T-helper 1 cell treated with Interleukin-12 subunit alpha and Interleukin-12 subunit beta and Interleukin-4 antibody, amounts not matched to agents 30 μg/mL and 1 μg/mL, for 36 hours (primary cell): ENCODE results near the gene SUMO3.

ENCODE experiments used
- H3K27ac Mint-ChIP-seq: one replicate; pipeline ENCODE4 v1.8.0; 2021; ENCODE audit warnings: mild to moderate bottlenecking, mixed read lengths
- H3K27me3 Mint-ChIP-seq: one replicate; pipeline ENCODE4 v1.8.0; 2021; ENCODE audit warnings: low read depth, mixed read lengths
- H3K36me3 Mint-ChIP-seq: one replicate; pipeline ENCODE4 v1.8.0; 2021; ENCODE audit warnings: low read depth, mixed read lengths
- H3K4me1 Mint-ChIP-seq: one replicate; pipeline ENCODE4 v1.8.0; 2021; ENCODE audit warnings: low read depth, mixed read lengths
- H3K4me3 Mint-ChIP-seq: one replicate; pipeline ENCODE4 v1.8.0; 2021; ENCODE audit warnings: mild to moderate bottlenecking, moderate library complexity, mixed read lengths
- H3K9me3 Mint-ChIP-seq: one replicate; pipeline ENCODE4 v1.8.0; 2021; ENCODE audit warnings: mixed read lengths

SUMO3 gene

DNA sequence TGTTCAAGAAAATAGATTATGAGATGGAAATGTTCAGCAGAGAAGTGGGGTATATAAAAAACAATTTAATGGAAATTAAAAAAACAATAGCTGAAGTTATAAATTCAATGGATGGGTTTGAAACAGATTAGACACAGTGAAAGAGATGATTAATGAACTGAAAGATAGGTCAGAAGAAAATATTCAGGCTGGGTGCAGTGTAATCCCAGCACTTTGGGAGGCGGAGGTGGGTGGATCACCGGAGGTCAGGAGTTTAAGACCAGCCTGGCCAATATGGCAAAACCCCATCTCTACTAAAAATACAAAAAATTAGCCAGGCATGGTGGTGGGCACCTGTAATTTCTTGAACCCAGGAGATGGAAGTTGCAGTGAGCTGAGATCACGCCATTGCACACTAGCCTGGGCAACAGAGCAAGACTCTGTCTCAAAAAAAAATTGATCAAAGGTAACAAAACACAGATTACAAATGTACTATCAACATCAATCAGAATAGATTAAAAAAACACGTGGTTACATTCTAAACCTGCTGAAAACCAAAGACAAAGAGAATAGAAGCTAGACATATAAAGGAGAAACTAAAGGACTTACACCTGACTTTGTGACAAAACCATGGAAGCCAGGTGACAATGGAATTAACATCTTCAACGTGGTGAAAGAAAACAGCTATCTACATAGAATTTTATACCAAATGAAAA, 4.8 kb upstream of the SUMO3 start:
- peaks cover 18% of the 10 kb centered on the region for H3K27me3 Mint-ChIP-seq
- H3K4me3 Mint-ChIP-seq, result no peak overlapping the region
- H3K4me1 Mint-ChIP-seq, result no peaks in the 10 kb centered on the region
- H3K27ac Mint-ChIP-seq, result no peak overlapping the region
- H3K9me3 Mint-ChIP-seq, result peaks cover 34% of the 10 kb centered on the region
- H3K36me3 Mint-ChIP-seq, result peaks cover 7% of the 10 kb centered on the region

DNA sequence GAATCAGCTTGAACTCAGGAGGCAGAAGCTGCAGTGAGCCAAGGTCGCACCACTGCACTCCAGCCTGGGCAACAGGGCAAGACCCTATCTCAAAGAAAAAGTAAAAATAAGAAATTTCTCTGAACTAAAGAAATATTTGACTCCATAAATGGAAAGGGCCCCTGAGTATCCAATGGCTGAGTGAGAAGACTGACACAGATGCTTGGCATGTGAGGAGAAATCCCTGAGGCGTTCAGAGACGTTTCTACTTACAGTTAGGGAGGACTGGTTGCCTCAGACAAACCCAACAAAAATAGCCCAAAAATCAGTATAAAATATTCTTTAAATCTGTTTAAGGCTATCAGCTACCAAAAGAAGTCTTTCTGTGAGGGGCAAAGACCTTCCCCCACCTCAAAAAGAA, 3.0 kb upstream of the SUMO3 start:
- no peak overlapping the region for H3K27ac Mint-ChIP-seq
- H3K9me3 Mint-ChIP-seq, result peaks cover 23% of the 10 kb centered on the region
- peaks cover 7% of the 10 kb centered on the region for H3K36me3 Mint-ChIP-seq
- H3K4me1 Mint-ChIP-seq, result peaks cover 4% of the 10 kb centered on the region
- H3K4me3 Mint-ChIP-seq, result no peak overlapping the region
- H3K27me3 Mint-ChIP-seq, result peaks cover 9% of the 10 kb centered on the region

DNA sequence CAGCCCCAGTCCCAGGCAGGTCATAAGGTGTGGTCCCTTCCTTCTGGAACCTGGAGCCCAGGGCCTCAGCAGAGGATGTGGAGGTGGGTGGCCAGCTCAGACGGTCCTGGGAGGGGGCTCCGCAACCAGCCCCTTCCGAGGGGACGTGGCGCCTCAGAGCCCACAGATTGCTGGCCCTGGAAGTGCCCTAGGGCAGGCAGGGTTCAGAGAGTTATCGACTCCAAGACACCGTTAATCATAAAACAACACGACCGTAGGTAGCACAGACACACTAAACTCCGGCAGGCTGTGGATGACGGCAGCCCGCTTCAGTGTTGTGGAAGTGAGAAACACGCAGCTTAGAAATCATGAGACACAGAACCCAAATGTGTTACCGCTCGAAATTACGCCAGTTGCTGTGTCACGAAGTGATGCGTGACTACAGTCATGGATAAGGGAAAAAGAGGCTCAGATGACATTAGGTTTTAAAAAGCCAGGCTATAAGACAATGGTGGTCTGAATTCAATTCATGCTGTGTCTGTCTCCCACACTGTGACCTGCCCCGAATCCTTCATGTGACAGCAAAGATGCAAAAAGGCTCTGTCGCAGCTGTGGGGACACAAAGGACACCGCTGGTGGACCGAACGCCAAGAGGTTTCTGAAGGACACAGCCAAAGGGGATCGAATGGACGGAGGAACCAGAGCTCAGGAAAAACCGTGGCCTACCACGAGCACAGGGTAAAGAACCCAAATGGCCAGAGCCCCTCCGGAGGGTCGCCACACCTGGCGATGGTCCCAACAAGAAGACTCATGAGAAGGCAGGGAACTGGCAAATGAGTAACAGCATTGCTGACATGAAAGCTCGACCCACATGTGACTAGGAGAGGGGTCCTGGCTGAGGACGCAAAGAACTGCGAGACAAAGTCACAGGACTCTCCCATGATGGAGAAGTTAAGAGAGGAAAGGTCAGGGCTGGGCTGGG, 1.7 kb upstream of the SUMO3 start:
- peaks cover 9% of the 10 kb centered on the region for H3K27me3 Mint-ChIP-seq
- H3K4me1 Mint-ChIP-seq, result peaks cover 4% of the 10 kb centered on the region
- peaks cover 7% of the 10 kb centered on the region for H3K36me3 Mint-ChIP-seq
- peak overlapping the region; percentile 54 for H3K4me3 Mint-ChIP-seq
- H3K27ac Mint-ChIP-seq, result peak overlapping the region; percentile 62
- peaks cover 23% of the 10 kb centered on the region for H3K9me3 Mint-ChIP-seq

DNA sequence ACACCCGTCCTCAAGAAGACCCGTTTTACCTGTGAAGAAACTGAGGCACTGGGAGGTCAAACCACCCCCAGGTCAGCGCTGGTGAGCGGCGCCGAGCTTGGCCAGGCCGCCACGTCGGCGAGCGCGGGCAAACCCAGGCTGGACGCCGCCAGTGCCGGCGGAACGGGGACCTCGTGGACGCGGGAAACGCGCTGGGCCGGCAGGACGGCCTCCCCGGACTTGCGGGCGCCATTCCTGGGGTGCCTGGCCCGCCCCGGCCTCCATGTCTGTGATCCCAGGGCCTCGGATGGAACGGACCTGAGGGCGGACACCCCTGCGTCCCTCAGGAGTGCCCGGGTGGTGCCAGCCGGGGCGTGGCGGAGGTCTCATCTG, 764 bp upstream of the SUMO3 start:
- H3K4me1 Mint-ChIP-seq, result peaks cover 4% of the 10 kb centered on the region
- H3K36me3 Mint-ChIP-seq, result peaks cover 6% of the 10 kb centered on the region
- H3K27me3 Mint-ChIP-seq, result peaks cover 9% of the 10 kb centered on the region
- no peak overlapping the region for H3K27ac Mint-ChIP-seq
- H3K4me3 Mint-ChIP-seq, result peak overlapping the region; percentile 54
- H3K9me3 Mint-ChIP-seq, result peaks cover 20% of the 10 kb centered on the region

DNA sequence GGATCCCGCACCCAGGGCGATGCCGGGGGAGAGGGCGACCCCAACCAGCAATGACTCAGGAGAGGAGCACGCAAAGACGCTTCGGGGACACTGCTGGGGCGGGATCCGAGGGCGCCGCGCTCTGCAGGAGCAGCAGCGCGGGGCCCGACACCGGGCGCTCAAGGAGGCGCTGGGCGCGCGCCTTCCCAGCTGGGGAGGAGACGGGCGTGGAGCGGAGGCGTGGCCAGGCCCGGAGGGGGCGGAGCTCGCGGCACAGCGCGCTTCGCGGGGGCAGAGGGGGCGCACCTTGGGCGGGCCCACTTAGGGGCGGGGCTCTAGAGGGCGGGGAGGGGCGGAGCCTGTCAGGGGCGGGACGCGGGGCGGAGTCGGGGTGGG, 369 bp downstream of the SUMO3 start:
- H3K4me3 Mint-ChIP-seq, result peak overlapping the region; percentile 64
- H3K27me3 Mint-ChIP-seq, result peaks cover 9% of the 10 kb centered on the region
- H3K4me1 Mint-ChIP-seq, result peaks cover 5% of the 10 kb centered on the region
- peaks cover 8% of the 10 kb centered on the region for H3K36me3 Mint-ChIP-seq
- H3K9me3 Mint-ChIP-seq, result peaks cover 8% of the 10 kb centered on the region
- no peak overlapping the region for H3K27ac Mint-ChIP-seq

DNA sequence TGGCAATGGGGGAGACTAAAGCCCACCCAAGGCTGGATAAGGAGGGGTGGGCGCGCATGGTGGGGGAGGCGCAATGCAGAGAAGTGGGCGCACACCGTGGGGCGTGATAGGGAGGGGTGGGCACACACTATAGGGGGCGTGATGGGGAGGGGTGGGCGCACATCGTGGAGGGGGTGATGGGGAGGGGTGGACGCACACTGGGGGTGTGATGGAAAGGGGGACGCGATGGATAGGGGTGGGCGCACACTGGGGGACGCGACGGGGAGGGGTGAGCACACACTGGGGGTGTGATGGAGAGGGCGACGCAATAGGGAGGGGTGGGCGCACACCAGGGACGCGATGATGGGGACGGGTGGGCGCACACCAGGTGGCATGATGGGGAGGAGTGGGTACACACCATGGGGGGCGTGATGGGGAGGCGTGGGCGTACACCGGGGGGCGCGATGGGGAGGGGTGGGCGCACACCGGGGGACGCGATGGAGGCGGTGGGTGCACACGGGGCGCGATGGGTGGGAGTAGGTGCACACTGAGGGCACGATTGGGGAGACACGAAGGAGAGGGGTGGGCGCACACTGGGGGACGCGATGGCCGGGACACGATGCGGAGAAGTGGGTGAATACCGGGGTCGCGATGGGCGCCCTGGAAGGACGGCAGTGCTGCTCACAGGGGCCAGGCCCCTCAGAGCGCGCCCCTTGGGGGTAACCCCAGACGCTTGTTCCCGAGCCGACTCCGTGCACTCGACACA, 929 bp downstream of the SUMO3 start:
- Mint-ChIP-seq H3K27me3 (peaks cover 9% of the 10 kb centered on the region), H3K4me3 (peak overlapping the region; percentile 81), H3K9me3 (peaks cover 3% of the 10 kb centered on the region), H3K27ac (peak overlapping the region; percentile 69), H3K4me1 (peaks cover 5% of the 10 kb centered on the region), H3K36me3 (peaks cover 8% of the 10 kb centered on the region)

DNA sequence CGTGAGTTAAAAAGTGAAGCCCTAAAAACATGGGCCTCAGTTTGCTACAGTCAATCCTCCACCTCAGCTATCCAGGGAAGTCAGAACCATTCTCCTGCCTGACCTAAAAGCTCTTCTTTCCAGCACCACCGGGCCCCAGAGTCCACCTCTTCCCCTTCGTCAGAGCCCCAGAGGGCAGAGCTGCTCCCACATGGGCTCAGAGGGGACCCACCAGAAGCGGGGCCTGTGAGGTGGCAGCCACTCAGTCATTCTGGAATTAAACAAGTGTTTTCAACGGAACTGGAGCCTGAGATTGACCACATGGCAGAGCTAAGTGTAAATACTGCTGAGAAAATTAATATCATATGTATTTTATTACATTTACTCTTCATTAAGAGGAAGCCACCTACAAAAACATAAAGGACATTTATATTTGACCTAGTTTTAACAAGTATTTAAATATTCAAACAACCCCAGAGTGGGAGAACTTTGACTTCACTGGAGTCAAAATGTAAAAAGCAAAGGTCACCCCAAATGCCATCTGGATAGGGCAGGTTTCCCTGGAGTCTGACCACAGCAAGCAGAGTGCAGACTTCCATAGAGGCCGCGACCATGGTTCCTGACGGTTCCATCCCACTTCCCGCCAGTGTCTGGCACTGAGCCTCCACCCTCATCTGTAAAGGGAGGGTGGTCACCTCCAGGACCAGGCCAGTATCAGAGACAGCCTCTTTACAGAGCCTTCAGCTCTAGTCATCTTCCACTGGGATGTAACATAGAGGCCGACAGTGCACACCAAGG, 1.8 kb downstream of the SUMO3 start:
- Mint-ChIP-seq H3K36me3 (peaks cover 8% of the 10 kb centered on the region), H3K27me3 (peaks cover 9% of the 10 kb centered on the region), H3K4me1 (peaks cover 5% of the 10 kb centered on the region), H3K27ac (peak overlapping the region; percentile 69), H3K4me3 (peak overlapping the region; percentile 81), H3K9me3 (no peaks in the 10 kb centered on the region)

DNA sequence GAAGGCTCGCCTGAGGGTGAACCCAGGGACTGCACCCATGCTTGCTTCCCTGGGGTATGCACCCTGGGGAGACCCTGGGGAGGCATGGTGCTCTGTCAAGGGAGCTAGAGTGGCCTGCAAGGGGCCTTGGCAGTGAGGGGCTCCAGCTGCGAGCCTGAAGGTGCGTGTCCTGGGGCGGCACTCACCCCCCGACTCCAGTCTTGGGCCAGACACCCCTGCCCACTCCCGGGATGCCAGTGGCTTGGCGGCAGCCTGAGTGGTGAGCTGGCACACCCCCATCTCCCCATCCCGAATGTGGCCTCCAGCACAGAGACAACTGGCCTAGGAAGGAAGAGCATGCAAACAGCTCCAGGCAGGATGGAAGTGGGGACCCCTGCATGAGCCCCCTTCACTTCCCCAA, 2.6 kb downstream of the SUMO3 start:
- Mint-ChIP-seq H3K4me3 (no peak overlapping the region), H3K9me3 (no peaks in the 10 kb centered on the region), H3K27ac (no peak overlapping the region), H3K27me3 (peaks cover 7% of the 10 kb centered on the region), H3K4me1 (peaks cover 8% of the 10 kb centered on the region), H3K36me3 (peaks cover 8% of the 10 kb centered on the region)

DNA sequence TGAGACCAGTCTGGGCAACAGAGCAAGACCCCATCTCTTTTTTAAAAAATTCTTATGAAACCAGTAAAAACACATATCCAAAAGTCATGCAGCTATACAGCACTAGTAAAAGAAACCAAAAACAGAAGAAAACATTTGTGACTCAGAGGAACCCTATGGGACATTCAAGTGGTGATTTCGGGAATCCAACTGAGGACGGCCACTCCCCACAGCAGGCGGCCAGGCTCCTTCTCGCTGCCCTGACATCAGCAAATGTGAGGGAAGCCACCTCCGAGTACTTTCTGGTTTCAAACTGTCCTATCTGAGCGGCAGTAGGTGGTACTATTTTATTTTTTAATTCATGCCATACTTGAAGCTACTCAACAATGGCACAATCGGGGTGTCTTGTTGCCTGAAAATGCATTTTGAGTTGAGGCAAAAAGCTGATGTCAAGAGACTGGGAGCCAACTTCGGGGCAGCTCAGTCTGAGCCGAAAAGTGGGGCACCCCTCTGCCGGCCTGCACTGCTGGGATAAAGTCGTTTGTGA, 3.3 kb downstream of the SUMO3 start:
- H3K9me3 Mint-ChIP-seq, result no peaks in the 10 kb centered on the region
- no peak overlapping the region for H3K27ac Mint-ChIP-seq
- H3K36me3 Mint-ChIP-seq, result peaks cover 12% of the 10 kb centered on the region
- H3K4me1 Mint-ChIP-seq, result peaks cover 11% of the 10 kb centered on the region
- no peak overlapping the region for H3K4me3 Mint-ChIP-seq
- H3K27me3 Mint-ChIP-seq, result peaks cover 2% of the 10 kb centered on the region

DNA sequence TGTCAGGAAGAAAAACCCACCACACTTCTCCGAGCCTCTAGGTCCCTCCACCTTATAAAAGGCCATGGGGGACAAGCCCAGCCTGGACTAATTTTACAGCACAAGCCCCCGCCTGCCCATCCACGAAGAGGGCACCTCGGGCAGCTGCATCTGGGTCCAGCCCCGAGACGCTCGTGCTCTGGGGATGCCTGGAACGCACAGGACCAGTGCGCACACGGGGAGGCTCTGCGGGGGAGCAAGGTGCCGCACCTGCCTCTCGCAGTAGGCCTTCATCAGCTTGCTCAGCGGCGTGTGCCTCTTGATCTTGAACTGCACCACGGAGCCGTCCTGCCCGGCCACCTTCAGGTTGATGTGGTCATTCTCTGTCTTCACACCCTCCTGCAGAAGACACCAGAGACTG, 4.1 kb downstream of the SUMO3 start:
- Mint-ChIP-seq H3K9me3 (no peaks in the 10 kb centered on the region), H3K4me1 (peaks cover 11% of the 10 kb centered on the region), H3K27ac (no peak overlapping the region), H3K4me3 (no peak overlapping the region), H3K27me3 (no peaks in the 10 kb centered on the region), H3K36me3 (peaks cover 14% of the 10 kb centered on the region)

DNA sequence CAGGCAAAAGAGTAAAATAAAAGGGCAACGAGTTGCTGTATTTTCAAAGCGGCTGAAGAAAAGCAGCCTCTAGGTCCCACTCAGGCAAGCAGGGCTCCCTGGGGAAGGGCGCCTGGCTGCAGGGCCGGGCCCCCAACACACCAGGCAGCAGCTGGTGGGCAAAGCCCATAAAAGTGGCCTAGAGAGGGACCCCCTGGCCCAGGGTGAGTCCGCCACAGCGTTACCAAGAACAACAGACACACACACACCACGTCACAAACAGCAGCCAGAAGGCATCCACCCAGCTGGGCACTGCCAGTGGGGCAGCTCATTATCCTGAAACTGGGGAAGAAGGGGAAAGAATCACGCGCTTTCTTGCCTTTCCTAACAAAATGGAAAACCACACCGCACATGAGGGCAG, 4.7 kb downstream of the SUMO3 start:
- no peaks in the 10 kb centered on the region for H3K27me3 Mint-ChIP-seq
- H3K27ac Mint-ChIP-seq, result no peak overlapping the region
- no peak overlapping the region for H3K4me3 Mint-ChIP-seq
- H3K9me3 Mint-ChIP-seq, result no peaks in the 10 kb centered on the region
- peaks cover 11% of the 10 kb centered on the region for H3K4me1 Mint-ChIP-seq
- peaks cover 14% of the 10 kb centered on the region for H3K36me3 Mint-ChIP-seq

DNA sequence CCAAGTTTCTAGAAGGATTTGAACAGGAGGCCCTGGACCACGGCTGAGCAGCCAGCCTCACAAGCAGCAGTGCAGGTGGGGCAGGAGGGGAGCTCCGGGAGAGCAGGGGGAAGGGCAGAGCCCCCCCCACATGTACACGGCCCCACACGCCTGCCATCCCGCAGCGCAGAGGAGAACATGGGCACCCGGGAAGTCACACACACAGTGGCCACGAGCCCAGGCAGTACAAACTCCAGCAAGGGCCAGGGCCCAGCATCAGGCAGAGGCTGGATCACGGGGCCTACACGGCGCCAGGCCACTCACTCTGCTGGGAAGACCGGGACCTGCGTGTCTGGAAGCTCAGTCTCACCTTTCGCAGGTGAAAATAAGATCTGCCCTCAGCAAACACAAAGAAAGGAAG, 5.2 kb downstream of the SUMO3 start:
- Mint-ChIP-seq H3K4me1 (peaks cover 11% of the 10 kb centered on the region), H3K4me3 (no peak overlapping the region), H3K9me3 (no peaks in the 10 kb centered on the region), H3K27me3 (no peaks in the 10 kb centered on the region), H3K36me3 (peaks cover 14% of the 10 kb centered on the region), H3K27ac (no peak overlapping the region)

DNA sequence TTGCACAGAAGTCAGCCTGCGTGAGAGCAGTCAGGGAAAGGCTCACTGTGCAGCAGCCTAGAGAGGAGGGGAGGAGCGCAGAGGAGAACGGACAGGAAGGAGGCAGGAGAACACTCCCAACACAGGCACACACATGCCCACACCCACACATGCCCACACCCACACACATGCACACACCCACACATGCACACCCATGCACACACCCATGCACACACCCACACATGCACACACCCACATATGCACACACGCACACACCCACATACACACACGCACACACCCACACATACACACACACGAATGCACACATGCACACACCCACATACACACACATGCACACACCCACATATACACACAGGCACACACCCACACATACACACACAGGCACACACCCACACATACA, 7.1 kb downstream of the SUMO3 start:
- no peak overlapping the region for H3K27ac Mint-ChIP-seq
- H3K27me3 Mint-ChIP-seq, result no peaks in the 10 kb centered on the region
- H3K36me3 Mint-ChIP-seq, result peaks cover 23% of the 10 kb centered on the region

DNA sequence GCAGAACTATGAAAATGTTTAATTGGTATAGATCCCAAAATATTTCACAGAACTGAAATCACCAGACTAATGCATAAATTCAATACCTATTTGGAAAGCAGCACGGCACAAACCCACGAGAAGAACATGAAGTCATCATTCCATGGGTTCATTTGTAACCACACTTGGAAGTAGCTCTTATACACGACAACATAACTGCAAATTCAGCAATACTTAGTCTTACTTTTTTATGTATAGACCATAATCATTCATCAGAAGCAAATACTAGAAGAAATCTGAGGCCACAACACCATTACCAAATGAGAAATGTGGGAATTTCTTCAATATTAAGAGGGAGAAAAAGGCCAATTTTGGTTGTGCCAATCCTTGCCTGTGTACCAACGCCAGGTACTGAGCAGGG, 12.0 kb downstream of the SUMO3 start:
- H3K4me1 Mint-ChIP-seq, result peaks cover 15% of the 10 kb centered on the region
- H3K27me3 Mint-ChIP-seq, result no peaks in the 10 kb centered on the region
- H3K9me3 Mint-ChIP-seq, result no peaks in the 10 kb centered on the region
- H3K27ac Mint-ChIP-seq, result no peak overlapping the region
- H3K36me3 Mint-ChIP-seq, result peaks cover 34% of the 10 kb centered on the region
- no peak overlapping the region for H3K4me3 Mint-ChIP-seq

More for the DNA sequence above, 7.1 kb downstream of the SUMO3 start:
- Mint-ChIP-seq H3K9me3 (no peaks in the 10 kb centered on the region), H3K4me1 (peaks cover 7% of the 10 kb centered on the region), H3K4me3 (no peak overlapping the region)
